NCI-H2171 (cell line): ENCODE data around the gene C13orf46.
"Not testable (repeated sequence)": the region's sequence is repeated elsewhere in the genome, so short reads cannot be mapped to it uniquely, and the experiment has no call there.

Source experiments
- DNase-seq: peaks from one replicate; lab custom pipeline; 2025; lab: John Stamatoyannopoulos, UW

The C13orf46 gene

GRCh38 chr13:113923376-113924063, 50.4 kb downstream of the C13orf46 start:
- DNase-seq, result no peak

DNA sequence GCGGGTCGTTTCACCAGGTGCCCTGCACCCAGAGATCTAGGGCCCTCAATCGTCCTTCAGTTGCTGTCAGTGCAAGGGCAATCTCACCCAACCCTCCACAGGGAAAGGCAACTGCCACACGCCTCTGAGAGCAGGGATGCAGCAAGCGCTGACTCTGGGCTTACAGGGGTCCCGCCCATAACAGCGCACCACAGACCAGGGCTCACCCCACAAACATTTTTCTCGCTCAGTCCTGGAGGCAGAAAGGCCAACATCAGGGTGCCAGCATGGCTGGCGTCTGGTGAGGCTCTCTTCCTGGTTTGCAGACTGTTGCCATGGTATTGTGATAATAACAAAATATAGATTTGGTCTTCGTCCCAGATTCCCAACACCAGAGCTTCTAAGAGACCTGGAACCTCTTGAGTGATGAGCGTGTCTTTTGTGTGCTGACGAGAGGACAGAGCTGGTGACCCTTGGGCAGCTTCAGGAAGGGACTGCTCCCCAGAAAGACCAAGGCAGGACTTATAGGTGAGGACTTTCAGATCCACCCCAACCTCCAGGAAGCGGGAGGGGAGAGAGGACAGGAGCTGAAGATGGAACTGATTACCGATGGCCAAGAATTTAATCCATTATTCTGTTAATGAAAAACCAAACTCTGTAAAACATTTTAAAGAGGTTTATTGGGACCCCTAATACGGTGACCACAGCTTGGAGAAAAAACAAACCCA, 51.3 kb downstream of the C13orf46 start:
- DNase-seq, result no peak

GRCh38 chr13:113921763-113922162, 52.1 kb downstream of the C13orf46 start:
- no peak for DNase-seq

GRCh38 chr13:113920606-113921286, 53.1 kb downstream of the C13orf46 start:
- DNase-seq, result no peak

- no peak for DNase-seq
These were observed 53.9 kb downstream of the C13orf46 start for GRCh38 chr13:113919761-113920559.

DNA sequence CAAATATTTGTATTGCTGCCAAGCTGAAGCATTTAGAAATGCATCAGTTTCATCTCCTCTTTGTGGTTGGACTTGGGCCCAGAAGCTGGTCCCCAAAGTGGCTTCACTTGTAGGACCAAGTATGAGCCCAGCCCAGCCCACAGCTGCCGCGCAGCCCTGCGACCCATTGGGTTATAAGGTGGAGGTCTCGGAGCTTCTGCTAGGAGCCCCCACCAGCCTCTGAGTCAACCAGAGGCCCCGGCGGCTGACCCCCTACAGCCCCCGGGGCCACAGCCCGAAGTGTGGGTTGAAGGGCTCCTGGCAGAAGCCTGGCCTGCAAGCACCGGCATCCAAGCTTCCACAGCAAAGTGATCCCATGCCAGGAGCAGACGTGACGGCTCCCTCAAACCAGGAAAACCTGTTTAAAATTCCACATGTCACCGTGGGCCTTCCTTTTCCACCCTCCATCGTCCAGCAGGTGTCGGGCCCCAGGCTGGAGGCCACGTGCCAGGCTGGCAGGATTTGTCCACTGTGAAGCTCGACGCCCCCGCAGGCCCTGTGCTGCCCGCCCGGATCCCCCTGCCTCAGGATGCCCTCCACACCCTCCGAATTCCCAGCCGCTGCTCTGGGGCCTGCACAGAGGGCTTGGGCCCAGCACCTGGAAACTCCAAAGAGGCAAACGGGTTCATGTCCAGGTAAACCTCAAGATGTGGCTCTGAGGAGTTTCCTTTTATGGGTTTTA, 54.7 kb downstream of the C13orf46 start:
- DNase-seq, result no peak

- no peak for DNase-seq
These were observed 55.3 kb downstream of the C13orf46 start for GRCh38 chr13:113918580-113918979.

GRCh38 chr13:113917594-113918371, 56.1 kb downstream of the C13orf46 start:
- no peak for DNase-seq

DNA sequence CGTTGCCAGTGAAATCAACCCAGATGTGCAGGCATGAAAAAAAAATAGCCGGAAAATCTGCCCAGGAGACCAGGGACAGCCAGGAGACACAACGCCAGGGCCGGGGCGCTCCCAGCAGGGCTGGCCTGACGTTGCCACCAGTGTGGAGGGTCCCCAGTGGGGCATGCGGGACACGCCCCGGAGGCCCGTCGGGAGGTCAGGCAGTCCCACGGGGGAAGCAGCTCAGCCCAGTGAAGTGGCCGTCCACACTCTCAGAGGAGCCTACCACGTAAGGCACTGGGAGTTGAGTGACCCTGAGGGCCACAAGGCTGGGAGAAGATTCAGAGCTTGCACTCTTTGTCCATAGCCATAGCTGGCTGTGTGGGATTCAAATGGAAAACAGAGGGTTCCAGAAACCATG, 56.8 kb downstream of the C13orf46 start:
- DNase-seq, result no peak

- no peak for DNase-seq
These were observed 57.5 kb downstream of the C13orf46 start for GRCh38 chr13:113916330-113916815.

DNA sequence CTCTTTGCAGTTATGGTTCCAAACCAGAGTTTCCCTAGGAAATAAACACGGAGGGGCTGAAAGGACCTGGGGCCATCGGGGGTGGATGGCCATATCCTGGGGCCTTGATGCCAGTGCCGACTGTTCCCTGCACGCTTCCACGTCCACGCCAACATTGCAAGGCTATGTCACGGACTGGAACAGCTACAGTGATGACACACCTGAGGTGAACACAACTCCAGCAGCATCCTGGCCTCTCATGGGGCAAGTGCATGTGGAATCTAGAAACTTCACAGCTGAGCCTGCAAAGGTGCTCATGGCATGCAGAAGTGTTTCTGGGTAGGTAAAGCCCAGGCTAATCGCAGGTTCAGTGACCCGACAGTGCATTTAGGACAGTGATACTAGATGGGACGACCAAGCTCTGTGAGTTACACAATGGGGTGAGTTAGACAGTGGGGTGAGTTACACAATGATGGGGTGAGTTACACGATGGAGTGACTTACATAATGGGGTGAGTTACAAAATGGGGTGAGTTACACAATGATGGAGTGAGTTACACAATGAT, 58.0 kb downstream of the C13orf46 start:
- no peak for DNase-seq

- DNase-seq, result no peak
These were observed 58.7 kb downstream of the C13orf46 start for GRCh38 chr13:113915012-113915763.

- no peak for DNase-seq
These were observed 59.4 kb downstream of the C13orf46 start for GRCh38 chr13:113914333-113915011.

DNA sequence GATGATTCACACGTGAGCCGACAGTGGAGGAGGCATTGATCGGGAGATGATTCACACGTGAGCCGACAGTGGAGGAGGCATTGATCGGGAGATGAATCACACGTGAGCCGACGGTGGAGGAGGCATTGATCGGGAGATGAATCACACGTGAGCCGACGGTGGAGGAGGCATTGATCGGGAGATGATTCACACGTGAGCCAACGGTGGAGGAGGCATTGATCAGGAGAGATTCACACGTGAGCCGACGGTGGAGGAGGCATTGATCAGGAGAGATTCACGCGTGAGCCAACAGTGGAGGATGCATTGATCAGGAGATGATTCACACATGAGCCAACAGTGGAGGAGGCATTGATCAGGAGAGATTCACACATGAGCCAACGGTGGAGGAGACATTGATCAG, 60.0 kb downstream of the C13orf46 start:
- DNase-seq, result not testable (repeated sequence)

DNA sequence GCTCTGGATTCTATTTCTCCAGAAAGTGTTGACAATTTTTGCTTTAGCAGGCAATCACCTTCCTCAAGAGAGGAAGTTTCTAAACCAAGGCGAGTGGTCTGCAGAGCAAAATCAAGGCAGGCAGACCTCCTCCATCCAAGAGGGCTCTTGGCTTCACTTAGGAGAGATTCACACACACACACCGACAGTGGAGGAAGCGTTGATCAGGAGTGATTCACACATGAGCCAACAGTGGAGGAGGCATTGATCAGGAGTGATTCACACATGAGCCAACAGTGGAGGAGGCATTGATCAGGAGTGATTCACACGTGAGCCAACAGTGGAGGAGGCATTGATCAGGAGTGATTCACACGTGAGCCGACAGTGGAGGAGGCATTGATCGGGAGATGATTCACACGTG, 60.5 kb downstream of the C13orf46 start:
- not testable (repeated sequence) for DNase-seq

DNA sequence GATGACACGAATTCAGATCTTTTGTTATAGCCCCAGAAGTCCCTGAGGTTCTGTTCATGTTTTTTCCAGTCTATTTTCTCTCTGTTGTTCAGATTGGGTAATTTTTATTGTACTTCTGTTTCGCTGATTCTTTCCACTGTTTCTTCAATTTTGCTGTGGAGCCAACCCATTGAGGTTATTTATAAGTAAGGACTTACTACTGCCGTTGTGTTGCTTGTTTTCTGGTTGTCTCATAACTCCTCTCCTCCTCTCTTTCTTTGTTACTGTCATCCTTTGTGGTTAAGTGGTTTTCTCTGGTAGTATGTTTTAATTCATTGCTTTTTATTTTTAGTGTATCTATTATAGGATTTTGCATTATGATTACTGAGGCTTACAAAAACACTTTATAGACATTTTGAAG, 61.3 kb downstream of the C13orf46 start:
- DNase-seq, result no peak

GRCh38 chr13:113907635-113908617, 66.0 kb downstream of the C13orf46 start:
- DNase-seq, result peak; percentile 89

- DNase-seq, result no peak
These were observed 67.3 kb downstream of the C13orf46 start for GRCh38 chr13:113906571-113906970.
